Measurements from ENCODE around the gene SLC2A13.

Gene SLC2A13

DNA sequence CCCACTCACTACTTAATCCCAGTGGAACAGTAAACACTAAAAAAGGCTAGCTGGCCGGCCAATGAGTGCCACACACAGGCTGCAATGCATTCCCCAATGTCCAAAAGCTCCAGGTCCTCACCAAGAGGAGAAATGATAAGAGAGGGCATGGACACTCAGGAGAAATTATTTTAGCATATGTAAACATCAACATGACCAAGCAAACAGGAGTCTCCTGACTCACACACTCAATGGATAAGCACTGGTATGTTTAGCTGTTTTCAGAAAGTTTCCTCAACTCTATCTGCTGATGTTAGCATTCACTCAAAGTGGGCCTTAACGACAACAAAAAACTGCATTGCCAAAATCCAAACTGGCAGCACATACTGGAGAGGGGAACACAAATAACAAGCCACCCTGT, 105.0 kb downstream of the SLC2A13 start:
- DNase-seq (ENCODE audit: low spot score), result no peak

- DNase-seq (ENCODE audit: low spot score), result no peak
Observed at GRCh38 chr12:39993268-39993667, 112.6 kb downstream of the SLC2A13 start.

GRCh38 chr12:39990122-39991101, 115.5 kb downstream of the SLC2A13 start:
- DNase-seq (ENCODE audit: low spot score), result peak; percentile 64

DNA sequence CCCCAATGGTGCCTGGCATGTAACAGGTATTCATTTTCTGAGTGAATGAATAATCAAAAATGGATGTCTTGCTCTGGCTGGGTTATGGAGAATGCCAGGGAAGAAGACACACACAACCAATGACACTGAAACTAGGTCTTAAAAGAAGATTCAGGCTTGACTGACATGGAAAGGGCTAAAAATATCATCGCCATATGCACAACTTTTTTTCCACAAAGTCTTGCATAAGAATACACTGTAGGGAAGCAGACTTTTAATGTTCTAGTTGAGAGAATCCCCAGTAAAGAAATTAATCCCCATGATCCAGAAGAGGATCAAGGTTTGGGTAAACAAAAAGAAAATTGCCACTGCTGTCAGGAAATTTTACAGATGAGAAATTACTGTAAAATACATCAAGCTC, 116.4 kb downstream of the SLC2A13 start:
- no peak for DNase-seq (ENCODE audit: low spot score)

DNA sequence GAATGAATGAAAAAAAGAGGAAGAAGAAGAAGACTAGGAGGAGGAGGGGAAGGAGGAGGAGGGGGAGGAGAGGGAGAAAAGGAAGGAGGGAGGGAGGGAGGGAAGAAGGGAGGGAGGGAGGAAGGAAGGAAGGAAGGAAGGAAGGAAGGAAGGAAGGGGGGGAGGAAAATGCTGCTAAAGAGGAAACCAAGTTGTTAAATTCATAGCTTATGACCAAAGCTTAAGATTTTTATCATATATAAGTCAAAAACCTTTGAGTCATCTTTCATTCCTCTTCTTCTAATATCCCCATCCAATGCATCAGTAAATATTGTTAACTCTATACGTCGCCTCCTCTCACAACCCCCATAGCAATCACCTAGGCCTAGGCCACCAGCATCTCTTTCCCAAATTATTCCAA, 117.3 kb downstream of the SLC2A13 start:
- DNase-seq (ENCODE audit: low spot score), result no peak

- no peak for DNase-seq (ENCODE audit: low spot score)
Observed at GRCh38 chr12:39986674-39987073, 119.2 kb downstream of the SLC2A13 start.

GRCh38 chr12:39984670-39985069, 121.2 kb downstream of the SLC2A13 start:
- no peak for DNase-seq (ENCODE audit: low spot score)

- DNase-seq (ENCODE audit: low spot score), result no peak
Observed at GRCh38 chr12:39975374-39975918, 130.4 kb downstream of the SLC2A13 start.

GRCh38 chr12:39972119-39972518, 133.8 kb downstream of the SLC2A13 start:
- no peak for DNase-seq (ENCODE audit: low spot score)

- DNase-seq (ENCODE audit: low spot score), result no peak
Observed at GRCh38 chr12:39971348-39971747, 134.5 kb downstream of the SLC2A13 start.

GRCh38 chr12:39966721-39967120, 139.2 kb downstream of the SLC2A13 start:
- DNase-seq (ENCODE audit: low spot score), result peak; percentile 53

DNA sequence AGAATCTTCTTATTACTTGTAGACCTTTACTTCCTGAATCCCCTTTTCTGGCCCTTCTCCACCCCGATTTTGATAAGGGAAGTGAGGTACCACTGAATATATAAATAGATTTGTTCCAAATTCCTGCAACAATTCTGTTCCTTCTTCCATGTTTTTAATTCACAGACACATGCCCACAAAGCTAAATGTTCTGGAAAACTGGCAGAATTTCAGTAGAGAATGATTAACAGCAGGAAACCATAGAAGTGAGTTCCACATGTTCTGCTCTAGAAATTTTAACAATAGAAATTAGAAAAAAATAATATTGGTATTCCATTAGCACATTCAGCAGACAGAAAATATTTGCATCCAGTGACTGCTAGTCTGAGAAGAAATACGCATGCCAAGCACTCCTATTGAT, 139.6 kb downstream of the SLC2A13 start:
- DNase-seq (ENCODE audit: low spot score), result no peak

DNA sequence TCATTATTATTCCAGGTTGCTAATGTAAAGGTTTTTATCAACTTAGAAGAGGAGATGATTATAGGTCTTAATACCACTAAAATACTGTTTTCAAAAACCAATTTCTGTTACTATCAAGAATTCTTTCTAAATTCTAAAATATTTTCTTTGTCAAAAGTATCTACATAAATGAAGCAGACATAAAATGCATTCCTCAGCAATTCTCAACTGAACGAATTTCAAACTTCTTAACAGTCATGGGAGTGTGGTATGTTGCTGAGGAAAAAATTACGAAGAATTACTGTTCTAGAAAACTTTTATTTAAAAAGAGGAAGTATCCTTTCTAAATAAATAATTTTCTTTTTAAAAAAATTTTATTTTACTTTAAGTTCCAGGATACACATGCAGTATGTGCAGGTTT, 146.4 kb downstream of the SLC2A13 start:
- DNase-seq (ENCODE audit: low spot score), result no peak

GRCh38 chr12:39959031-39959430, 146.8 kb downstream of the SLC2A13 start:
- DNase-seq (ENCODE audit: low spot score), result no peak

DNA sequence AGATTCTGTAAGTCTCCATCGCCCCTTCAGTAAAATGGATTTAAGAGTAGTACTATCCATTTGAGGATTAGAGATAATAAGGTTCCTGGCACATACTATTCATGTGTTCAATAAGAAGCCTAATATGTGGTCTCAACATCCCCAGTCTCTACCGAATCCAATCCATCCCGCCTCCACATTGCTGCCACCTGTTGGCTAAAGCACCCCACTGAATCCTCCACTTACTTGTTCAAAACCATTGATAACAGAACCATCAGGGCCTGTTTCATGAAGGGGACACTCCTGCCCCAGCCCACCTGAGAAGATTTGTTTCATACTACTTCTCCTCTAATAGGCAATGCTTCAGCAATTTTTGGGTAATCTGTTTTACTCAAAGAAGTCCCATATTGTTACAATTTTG, 147.5 kb downstream of the SLC2A13 start:
- no peak for DNase-seq (ENCODE audit: low spot score)

DNA sequence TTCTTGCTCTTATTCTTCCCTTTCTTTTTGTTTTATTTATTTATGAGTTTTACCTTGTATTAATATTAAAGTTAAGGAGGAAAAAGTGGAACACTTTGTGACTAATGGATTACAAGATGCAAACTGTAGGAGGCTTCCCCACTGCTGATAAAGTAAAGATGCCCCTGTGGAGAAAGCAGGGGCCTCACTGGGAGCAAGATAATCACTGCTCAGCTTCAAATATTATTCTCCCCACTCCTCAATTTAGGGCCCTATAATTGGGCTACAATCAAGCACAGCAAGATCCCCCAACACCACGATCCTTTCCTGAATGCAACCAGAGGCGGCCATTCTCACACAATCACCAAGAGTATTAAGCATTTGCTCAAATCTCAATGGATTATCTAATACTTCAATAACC, 149.2 kb downstream of the SLC2A13 start:
- DNase-seq (ENCODE audit: low spot score), result no peak

- no peak for DNase-seq (ENCODE audit: low spot score)
Observed at GRCh38 chr12:39946361-39947280, 159.3 kb downstream of the SLC2A13 start.

- no peak for DNase-seq (ENCODE audit: low spot score)
Observed at GRCh38 chr12:39937119-39937518, 168.8 kb downstream of the SLC2A13 start.

GRCh38 chr12:39935839-39936238, 170.0 kb downstream of the SLC2A13 start:
- no peak for DNase-seq (ENCODE audit: low spot score)

DNA sequence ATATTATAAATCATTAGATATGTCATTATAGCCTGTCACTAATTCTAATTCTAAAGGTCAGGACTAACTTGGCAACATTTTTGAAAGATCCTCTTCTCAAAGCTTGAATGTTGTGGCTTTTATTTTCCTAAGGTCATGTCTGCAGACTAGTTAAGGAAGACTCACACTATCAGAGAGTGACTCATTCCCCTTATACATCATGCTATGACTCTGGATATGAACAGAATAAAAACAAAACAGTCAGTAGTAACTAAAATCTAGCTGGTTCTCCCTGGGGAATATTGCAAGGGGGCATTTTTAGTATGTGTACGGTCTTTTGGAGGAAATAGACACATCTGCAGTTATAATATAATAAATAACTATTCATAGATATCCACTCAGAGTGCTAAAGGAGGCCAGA, 170.6 kb downstream of the SLC2A13 start:
- DNase-seq (ENCODE audit: low spot score), result no peak

DNA sequence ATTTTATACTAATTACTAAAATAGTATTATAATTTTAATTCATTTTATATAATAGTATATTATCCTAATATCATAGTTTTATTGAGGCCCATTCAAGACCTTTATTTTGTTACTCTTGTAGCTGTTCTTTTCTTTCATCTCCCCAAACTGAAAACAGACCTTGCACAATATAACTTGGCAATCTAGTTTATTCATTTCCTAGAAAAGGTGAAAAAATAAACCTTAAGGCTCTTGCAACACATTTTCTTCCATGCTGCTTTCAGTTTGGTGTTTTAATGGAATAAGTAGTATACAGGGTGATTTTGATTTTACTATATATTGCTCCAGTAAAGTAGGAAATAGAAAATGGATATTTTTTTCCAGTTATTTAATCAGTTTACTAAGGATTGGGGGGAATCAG, 174.0 kb downstream of the SLC2A13 start:
- no peak for DNase-seq (ENCODE audit: low spot score)

DNA sequence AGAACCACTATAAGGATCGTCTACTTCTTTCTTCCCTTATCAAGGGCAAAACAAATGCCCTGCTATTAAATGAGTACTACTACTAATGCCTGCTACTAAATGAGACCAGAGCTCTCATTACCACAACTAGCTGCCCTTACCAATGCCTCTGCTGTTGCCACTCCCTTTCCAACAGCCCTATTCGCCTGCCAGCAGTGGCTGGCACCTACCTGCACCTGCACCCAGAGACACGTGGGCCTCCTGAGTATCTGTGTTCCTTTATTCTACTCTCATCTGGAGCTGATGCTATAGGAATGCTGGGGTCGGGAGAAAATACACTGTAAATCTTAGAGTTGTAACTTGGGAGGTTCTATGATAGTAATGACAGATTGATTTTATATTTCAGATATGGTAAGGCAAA, 174.7 kb downstream of the SLC2A13 start:
- no peak for DNase-seq (ENCODE audit: low spot score)
